Occipital lobe (tissue), 1 donor: Measurements from ENCODE around the gene PALM3. TPM values are rescaled to one million over a fixed set of nuclear protein-coding genes. Genes with fewer than 3 reads are reported as not detected.

Experiments
- total RNA-seq: library from RNA; depleted of rRNA; stranded (reverse); fragments of >200 nt; gene quantifications from one replicate; pipeline ENCODE4 v1.2.3, GENCODE V29; 2014

Gene PALM3
- total RNA-seq, 1 donor from 2014 or later = 3.4 TPM

Other genes starting within 250 kb of the PALM3 start
- gene NANOS3, start 184.9 kb downstream of the PALM3 start, total RNA-seq = 5.6 TPM
- 11.1 TPM for gene BRME1, start 156.0 kb downstream of the PALM3 start, total RNA-seq
- 8.9 TPM for gene CC2D1A, start 155.9 kb downstream of the PALM3 start, total RNA-seq
- gene PODNL1, start 123.7 kb downstream of the PALM3 start, total RNA-seq = not detected
- gene DCAF15, start 109.6 kb downstream of the PALM3 start, total RNA-seq = 10.1 TPM
- gene RFX1, start 55.8 kb downstream of the PALM3 start, total RNA-seq = 1.7 TPM
- not detected for gene RLN3, start 33.9 kb downstream of the PALM3 start, total RNA-seq
- gene IL27RA, start 30.3 kb downstream of the PALM3 start, total RNA-seq = 7.0 TPM
- gene MISP3, start 10.7 kb upstream of the PALM3 start, total RNA-seq = 1.6 TPM
- gene C19orf67, start 23.7 kb upstream of the PALM3 start, total RNA-seq = not detected
- gene SAMD1, start 28.7 kb upstream of the PALM3 start, total RNA-seq = 37.1 TPM
- gene PRKACA, start 55.7 kb upstream of the PALM3 start, total RNA-seq = 29.3 TPM
- gene ASF1B, start 74.5 kb upstream of the PALM3 start, total RNA-seq = 1.4 TPM
- 47.9 TPM for gene ADGRL1, start 144.1 kb upstream of the PALM3 start, total RNA-seq